K562 (cell line): Measurements from ENCODE around the gene FBXW8. TPM values are rescaled to one million over a fixed set of nuclear protein-coding genes. Genes with fewer than 3 reads are reported as not detected.

Experiments
- CEBPB ChIP-seq: fragments of 450-650 bp; IDR thresholded peaks from 2 replicates; pipeline ENCODE4 v1.6.1; 2016; ENCODE audit warnings: missing genetic modification characterization, missing compliant biosample characterization
- HMGN3 ChIP-seq: IDR thresholded peaks from 2 replicates; pipeline ENCODE4 v1.6.1; 2011; ENCODE audit warnings: borderline replicate concordance, low read depth, mild to moderate bottlenecking, mixed read lengths, low read length; ENCODE audit not compliant: insufficient read length; ENCODE audit errors: extremely low read depth
- HNRNPUL1 ChIP-seq: fragments of 200-400 bp; formaldehyde crosslinking; IDR thresholded peaks from 2 replicates; pipeline ENCODE4 v1.6.1; 2017; ENCODE audit warnings: low read length
- KDM4B ChIP-seq, 2 experiments: fragments of 450-650 bp in 1 of 2; sonication (generic) in 1 of 2; IDR thresholded peaks; 2 replicates each; pipeline ENCODE4 v1.6.1; 2016 to 2017; ENCODE audit warnings: borderline replicate concordance in 2 of 2, antibody characterized with exemption in 1 of 2, low read depth in 1 of 2, mild to moderate bottlenecking in 1 of 2
- MEIS2 ChIP-seq: fragments of 450-650 bp; IDR thresholded peaks from 2 replicates; pipeline ENCODE4 v1.6.1; 2014; ENCODE audit warnings: mild to moderate bottlenecking; ENCODE audit not compliant: partially characterized antibody
- NBN ChIP-seq: fragments of 450-650 bp; IDR thresholded peaks from 2 replicates; pipeline ENCODE4 v1.6.1; 2016; ENCODE audit warnings: low read depth, mild to moderate bottlenecking
- NCOR1 ChIP-seq: fragments of 450-650 bp; IDR thresholded peaks from 2 replicates; pipeline ENCODE4 v1.6.1; 2016; ENCODE audit warnings: mild to moderate bottlenecking, moderate library complexity
- PHTF2 ChIP-seq: fragments of 250-450 bp; sonication (Bioruptor Pico); IDR thresholded peaks from 2 replicates; pipeline ENCODE4 v1.5.0; 2021; ENCODE audit warnings: mild to moderate bottlenecking
- SP1 ChIP-seq: sonication (generic); formaldehyde crosslinking; IDR thresholded peaks from 2 replicates; pipeline ENCODE4 v1.8.1; 2022; ENCODE audit warnings: mild to moderate bottlenecking, missing genetic modification reagents
- TCF3 ChIP-seq: sonication (generic); formaldehyde crosslinking; IDR thresholded peaks from 2 replicates; pipeline ENCODE4 v1.4.0; 2020; ENCODE audit warnings: mild to moderate bottlenecking, missing genetic modification reagents
- ZNF586 ChIP-seq: fragments of 450-650 bp; formaldehyde crosslinking; conservative IDR thresholded peaks from 2 replicates; pipeline ENCODE4 v1.4.0; 2020; ENCODE audit warnings: mild to moderate bottlenecking, moderate library complexity
- ZNF75A ChIP-seq: fragments of 450-650 bp; formaldehyde crosslinking; IDR thresholded peaks from 2 replicates; pipeline ENCODE4 v1.4.0; 2020; ENCODE audit warnings: mild to moderate bottlenecking
- polyA plus RNA-seq, 8 experiments: library from polyadenylated mRNA; depleted of rRNA in 4 of 8; stranded (reverse) in 5 of 8; unstranded in 3 of 8; fragments of >200 nt; fragmentation: Nextera tagmentation in 2 of 8; fragmentation: Illumina TruSeq in 1 of 8; extraction: Ambion mirVana in 2 of 8; extraction: Trizol in 1 of 8; gene quantifications; 2 replicates each; pipeline versions ENCODE4 v1.2.1 to v1.2.3, GENCODE V29; 2011 to 2014; ENCODE audit warnings: inconsistent platforms in 1 of 8, missing spikeins in 1 of 8
- total RNA-seq, 7 experiments: library from RNA; depleted of rRNA in 6 of 7; stranded (reverse); fragments of >200 nt in 6 of 7; fragmentation: Illumina TruSeq in 2 of 7; extraction: Trizol in 2 of 7; gene quantifications; 2 replicates each; pipeline versions ENCODE4 v1.2.1 to v1.2.3, GENCODE V29; 2011 to 2021; ENCODE audit warnings: low replicate concordance in 1 of 7
- TF ChIP-seq, protein P1 (sequence below), 2 experiments: fragments of 450-650 bp; IDR thresholded peaks; 2 replicates each; pipeline ENCODE4 v1.6.1; 2016
- TF ChIP-seq, protein P2 (sequence below), 3 experiments: fragments of 200-800 bp in 1 of 3; fragments of 250-450 bp in 1 of 3; fragments of 450-650 bp in 1 of 3; sonication (Bioruptor Pico) in 1 of 3; sonication (Bioruptor generic) in 1 of 3; formaldehyde crosslinking in 1 of 3; IDR thresholded peaks; 2 replicates each; pipeline versions ENCODE4 v1.6.1 to v1.8.0; 2016 to 2022; ENCODE audit warnings: mild to moderate bottlenecking in 2 of 3, missing genetic modification characterization in 2 of 3, missing compliant biosample characterization in 1 of 3, moderate library complexity in 1 of 3
- TF ChIP-seq, protein P3 (sequence below), 2 experiments: fragments of 450-650 bp in 1 of 2; IDR thresholded peaks; 2 replicates each; pipeline ENCODE4 v1.6.1; 2011 to 2017; ENCODE audit warnings: low read depth in 2 of 2, antibody characterized with exemption in 1 of 2, borderline replicate concordance in 1 of 2, low read length in 1 of 2, mild to moderate bottlenecking in 1 of 2, mixed read lengths in 1 of 2; ENCODE audit not compliant: control insufficient read depth in 1 of 2

FBXW8 gene
- total and polyA plus RNA-seq, 9 of the 15 experiments (the other 6 are each of a cell fraction or from before 2014, with no cell fraction given): 0.58 to 8.3 (median 4.4) TPM

DNA sequence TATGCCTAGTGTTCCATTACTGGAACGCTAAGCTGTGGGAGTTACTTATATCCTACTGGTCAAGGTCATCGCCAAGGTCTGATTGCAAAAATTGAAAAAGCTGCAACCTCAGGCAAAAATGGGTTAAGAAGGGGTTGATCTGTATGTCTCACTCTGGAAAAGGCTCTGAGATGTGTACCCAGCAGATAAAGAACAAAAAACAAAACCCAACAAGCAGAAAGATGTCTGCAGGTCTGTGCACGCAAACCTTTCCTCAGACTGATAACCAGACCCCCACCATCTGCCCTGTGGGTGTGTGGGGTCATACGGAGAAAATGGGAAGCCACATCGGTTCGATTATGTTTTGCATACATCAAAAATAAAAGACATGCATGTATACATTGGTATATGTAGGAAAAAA is 132.1 kb downstream of the FBXW8 start (continued):
- TF ChIP-seq, protein P1, sequence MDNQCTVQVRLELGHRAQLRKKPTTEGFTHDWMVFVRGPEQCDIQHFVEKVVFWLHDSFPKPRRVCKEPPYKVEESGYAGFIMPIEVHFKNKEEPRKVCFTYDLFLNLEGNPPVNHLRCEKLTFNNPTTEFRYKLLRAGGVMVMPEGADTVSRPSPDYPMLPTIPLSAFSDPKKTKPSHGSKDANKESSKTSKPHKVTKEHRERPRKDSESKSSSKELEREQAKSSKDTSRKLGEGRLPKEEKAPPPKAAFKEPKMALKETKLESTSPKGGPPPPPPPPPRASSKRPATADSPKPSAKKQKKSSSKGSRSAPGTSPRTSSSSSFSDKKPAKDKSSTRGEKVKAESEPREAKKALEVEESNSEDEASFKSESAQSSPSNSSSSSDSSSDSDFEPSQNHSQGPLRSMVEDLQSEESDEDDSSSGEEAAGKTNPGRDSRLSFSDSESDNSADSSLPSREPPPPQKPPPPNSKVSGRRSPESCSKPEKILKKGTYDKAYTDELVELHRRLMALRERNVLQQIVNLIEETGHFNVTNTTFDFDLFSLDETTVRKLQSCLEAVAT (IDR thresholded peaks at IDR 0.05): 0 out of 4 replicates have a peak, but pooled peaks of 1 of the 2 experiments have one; percentile 13
- TF ChIP-seq PHTF2 (CRISPR knock-in tag) (no peak), HNRNPUL1 (no peak; the same call in 1 of the 2 replicates), CEBPB (tag) (peak; percentile 22; the same call in 1 of the 2 replicates), HMGN3 (no peak), MEIS2 (peak; percentile 0), SP1 (CRISPR knock-in tag) (no peak), TCF3 (CRISPR knock-in tag) (peak; percentile 72), ZNF586 (CRISPR knock-in tag) (no peak), NBN (peak; percentile 22; the same call in 1 of the 2 replicates), ZNF75A (no peak), KDM4B (IDR thresholded peaks at IDR 0.05; ENCODE audit: borderline replicate concordance in 2 of 2, low read depth in 1 of 2) (no peak), NCOR1 (peak; percentile 74)
- TF ChIP-seq, protein P2, sequence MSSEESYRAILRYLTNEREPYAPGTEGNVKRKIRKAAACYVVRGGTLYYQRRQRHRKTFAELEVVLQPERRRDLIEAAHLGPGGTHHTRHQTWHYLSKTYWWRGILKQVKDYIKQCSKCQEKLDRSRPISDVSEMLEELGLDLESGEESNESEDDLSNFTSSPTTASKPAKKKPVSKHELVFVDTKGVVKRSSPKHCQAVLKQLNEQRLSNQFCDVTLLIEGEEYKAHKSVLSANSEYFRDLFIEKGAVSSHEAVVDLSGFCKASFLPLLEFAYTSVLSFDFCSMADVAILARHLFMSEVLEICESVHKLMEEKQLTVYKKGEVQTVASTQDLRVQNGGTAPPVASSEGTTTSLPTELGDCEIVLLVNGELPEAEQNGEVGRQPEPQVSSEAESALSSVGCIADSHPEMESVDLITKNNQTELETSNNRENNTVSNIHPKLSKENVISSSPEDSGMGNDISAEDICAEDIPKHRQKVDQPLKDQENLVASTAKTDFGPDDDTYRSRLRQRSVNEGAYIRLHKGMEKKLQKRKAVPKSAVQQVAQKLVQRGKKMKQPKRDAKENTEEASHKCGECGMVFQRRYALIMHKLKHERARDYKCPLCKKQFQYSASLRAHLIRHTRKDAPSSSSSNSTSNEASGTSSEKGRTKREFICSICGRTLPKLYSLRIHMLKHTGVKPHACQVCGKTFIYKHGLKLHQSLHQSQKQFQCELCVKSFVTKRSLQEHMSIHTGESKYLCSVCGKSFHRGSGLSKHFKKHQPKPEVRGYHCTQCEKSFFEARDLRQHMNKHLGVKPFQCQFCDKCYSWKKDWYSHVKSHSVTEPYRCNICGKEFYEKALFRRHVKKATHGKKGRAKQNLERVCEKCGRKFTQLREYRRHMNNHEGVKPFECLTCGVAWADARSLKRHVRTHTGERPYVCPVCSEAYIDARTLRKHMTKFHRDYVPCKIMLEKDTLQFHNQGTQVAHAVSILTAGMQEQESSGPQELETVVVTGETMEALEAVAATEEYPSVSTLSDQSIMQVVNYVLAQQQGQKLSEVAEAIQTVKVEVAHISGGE (CRISPR knock-in tag; IDR thresholded peaks at IDR 0.05): 0 out of 6 replicates have a peak, but pooled peaks of 1 of the 3 experiments have one; percentile 3
- TF ChIP-seq, protein P3, sequence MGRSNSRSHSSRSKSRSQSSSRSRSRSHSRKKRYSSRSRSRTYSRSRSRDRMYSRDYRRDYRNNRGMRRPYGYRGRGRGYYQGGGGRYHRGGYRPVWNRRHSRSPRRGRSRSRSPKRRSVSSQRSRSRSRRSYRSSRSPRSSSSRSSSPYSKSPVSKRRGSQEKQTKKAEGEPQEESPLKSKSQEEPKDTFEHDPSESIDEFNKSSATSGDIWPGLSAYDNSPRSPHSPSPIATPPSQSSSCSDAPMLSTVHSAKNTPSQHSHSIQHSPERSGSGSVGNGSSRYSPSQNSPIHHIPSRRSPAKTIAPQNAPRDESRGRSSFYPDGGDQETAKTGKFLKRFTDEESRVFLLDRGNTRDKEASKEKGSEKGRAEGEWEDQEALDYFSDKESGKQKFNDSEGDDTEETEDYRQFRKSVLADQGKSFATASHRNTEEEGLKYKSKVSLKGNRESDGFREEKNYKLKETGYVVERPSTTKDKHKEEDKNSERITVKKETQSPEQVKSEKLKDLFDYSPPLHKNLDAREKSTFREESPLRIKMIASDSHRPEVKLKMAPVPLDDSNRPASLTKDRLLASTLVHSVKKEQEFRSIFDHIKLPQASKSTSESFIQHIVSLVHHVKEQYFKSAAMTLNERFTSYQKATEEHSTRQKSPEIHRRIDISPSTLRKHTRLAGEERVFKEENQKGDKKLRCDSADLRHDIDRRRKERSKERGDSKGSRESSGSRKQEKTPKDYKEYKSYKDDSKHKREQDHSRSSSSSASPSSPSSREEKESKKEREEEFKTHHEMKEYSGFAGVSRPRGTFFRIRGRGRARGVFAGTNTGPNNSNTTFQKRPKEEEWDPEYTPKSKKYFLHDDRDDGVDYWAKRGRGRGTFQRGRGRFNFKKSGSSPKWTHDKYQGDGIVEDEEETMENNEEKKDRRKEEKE (IDR thresholded peaks at IDR 0.05; ENCODE audit: borderline replicate concordance in 1 of 2, control insufficient read depth in 1 of 2, low read depth in 2 of 2, low read length in 1 of 2): no peak
